ENCODE results near the gene UBE4B.
"Not testable (repeated sequence)": the region's sequence is repeated elsewhere in the genome, so short reads cannot be mapped to it uniquely, and the experiment has no call there.

Gene UBE4B

DNA sequence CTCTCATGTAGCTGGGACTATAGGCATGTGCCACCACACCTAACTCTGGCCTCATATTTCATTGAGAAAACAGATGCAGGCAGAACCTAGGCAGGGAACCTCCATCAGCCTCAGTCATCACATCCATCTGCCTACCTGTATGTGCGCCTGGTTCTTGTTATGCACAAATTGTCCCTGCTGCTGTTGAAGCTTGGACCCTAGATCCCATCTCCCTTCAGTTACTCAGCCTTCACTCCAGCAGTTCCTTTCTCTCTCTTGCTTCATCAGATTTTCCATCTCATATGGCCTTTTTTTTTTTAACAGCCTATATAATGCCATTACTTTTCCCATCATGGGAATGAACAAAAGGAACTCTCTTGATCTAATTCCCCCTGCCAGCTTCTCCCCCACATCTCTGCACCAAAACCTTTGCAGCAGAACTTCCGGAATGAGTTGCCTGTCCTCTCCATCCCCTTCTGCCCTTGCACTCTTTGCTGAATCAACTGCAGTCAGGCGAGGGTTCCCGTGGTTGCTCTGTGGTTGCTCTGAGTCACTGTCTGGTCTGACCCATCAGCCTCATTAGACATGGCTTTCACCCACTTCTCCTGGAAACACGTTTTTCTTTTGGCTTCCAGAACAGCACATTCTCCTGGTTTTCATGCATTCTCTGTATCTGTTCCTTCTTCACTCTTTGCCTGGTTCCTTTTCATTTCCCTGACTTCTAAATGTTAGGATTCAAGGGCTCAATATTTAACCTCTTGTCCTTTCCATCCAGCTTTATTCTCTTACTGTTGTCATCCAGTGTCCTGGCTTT lies 41.5 kb downstream of the UBE4B start:
- peak; percentile 24 for DNase-seq

DNA sequence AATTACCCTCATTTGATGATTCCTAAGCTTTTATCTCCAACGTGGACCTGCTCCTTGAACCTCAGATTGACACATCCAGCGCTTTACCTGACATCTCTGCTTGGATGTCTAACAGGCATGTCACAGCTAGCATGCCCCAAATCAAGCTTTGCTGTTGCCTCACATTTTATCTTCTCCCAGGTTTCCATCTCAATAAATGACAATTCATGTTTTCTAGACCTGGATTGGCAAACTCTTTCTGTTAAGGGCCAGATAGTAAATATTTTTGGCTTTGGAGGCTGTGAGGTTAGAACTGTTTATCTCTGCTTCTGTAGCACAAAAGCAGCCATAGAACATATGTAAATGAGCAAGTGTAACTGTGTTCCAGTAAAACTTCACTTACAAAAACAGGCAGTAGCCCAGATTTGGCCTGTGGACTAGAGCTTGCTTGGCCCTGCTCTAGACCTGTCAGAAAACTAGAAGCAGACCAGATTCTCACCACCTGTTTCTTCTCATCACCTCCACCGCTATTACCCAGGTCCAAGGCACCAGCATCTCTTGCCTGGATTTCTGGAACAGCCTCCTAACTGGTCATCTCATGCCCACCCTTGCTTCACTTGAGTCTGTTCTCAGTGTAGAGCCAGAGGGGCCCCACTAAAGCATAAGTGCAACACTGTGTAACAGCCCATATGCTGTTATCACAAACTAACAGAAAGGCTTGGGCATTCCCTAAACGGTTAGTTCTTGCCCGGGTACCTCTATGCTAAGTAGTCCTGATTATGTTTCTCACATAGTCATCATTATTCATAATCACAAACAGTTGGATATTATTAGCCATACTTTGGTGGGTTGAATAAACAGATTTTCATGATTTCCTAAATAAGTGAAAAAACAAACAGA lies 42.3 kb downstream of the UBE4B start:
- DNase-seq: no peak

DNA sequence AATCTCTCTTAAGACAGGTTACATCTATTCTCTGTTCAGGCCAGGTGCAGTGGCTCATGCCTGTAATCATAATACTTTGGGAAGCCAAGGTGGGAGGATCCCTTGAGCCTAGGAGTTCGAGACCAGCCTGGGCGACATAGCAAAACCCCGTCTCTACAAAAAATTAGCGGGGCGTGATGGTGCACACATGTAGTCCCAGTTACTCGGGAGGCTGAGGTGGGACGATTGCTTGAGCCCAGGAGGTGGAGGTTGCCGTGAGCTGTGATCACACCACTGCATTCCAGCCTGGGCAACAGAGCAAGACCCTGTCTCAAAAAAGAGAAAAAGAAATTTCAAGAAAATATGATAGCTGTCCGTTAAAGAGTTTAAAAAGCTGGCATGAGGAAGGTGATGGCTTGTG lies 43.0 kb downstream of the UBE4B start:
- DNase-seq: no peak

DNA sequence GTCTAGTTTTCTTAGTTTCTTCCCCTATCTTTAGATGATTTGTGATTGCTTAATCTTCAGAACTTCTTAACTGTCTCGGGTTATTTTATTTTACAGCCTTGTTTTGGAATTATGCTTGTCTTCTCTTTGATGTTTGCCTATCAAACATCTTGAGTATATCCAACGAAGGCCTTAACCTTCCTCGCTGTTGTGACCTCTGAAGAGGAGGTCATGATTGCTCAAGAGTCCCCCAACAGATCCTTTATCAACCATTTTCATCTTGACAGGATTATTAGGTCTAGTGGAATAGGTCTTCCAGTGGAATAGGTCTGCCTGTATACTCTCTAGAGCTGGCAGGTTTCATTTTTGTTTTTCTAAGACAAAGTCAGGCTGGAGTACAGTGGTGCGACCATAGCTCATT lies 45.7 kb downstream of the UBE4B start:
- DNase-seq: no peak

DNA sequence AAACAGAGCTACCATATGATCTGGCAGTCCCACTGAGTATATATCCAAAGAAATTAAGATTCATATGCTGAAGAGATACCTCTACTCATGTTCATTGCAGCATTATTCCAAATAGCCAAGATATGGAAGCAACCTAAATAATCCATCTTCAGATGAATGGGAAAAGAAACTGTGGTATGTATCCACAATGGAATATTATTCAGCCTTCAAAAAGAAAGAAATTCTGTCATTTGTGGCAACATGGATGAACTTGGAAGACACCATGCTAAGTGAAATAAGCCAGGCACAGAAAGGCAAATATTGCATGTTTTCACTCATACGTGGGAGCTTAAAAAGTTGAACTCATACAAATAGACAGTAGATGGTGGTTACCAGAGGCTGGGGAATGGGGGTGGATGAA lies 47.8 kb downstream of the UBE4B start:
- DNase-seq: no peak

DNA sequence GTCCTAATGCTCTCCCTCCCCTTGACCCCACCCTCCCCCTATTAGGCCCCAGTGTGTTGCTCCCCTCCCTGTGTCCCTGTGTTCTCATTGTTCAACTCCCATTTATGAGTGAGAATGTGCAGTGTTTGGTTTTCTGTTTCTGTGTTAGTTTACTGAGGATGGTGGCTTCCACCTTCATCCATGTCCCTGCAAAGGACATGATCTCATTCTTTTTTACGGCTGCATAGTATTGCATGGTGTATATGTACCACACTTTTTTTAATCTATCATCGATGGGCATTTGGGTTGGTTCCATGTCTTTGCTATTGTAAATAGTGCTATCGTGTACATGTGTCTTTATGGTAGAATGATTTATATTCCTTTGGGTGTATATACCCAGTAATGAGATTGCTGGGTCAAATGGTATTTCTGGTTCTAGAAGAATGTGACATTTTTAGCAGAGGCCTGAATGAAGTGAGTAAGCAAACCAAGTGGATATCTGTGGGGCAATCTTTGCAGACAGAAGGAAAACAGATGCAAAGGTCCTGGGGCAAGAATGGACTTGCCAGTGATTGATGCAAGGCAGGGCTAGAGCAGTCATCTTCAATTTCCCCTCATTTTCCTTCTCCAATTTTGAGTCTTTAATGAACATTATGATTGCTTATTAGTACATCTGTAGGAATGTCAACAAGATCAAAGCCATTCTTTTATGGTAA lies 50.2 kb downstream of the UBE4B start:
- DNase-seq: no peak

DNA sequence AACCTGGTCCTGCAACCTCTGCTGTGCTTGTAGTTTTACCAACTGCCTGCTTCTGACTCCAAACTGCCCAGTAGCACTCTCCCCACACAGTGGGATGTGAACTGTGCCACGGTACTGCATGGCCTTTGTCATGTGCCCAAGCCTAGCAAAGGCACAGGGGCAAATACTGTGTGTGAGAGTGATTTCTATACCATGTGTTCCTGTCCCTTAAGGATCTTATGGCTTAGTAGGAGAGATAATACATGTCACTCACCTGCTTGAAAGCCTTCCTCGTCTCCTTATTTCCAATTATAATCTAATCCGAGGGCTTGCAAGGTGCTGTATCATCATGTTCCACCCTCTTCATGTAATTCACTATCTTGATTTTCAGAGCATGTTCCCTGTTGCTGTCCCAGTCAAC lies 51.3 kb downstream of the UBE4B start:
- DNase-seq: no peak

DNA sequence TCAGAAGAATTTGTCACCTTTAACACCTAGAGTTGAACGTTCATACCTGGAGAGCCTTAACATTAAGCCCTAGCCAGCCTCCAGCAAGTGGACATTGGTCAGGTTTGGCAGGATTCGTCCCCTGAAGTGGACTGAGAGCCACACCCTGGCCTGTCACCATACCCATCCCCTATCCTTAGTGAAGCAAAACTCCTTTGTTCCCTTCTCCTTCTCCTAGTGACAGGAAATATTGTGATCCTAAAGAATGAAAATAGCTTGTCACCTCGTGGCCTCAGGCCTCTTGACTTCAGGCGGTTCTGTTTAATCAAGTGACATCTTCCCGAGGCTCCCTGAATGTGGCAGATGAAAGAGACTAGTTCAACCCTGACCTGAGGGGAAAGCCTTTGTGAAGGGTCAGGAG lies 52.3 kb downstream of the UBE4B start:
- DNase-seq: no peak

DNA sequence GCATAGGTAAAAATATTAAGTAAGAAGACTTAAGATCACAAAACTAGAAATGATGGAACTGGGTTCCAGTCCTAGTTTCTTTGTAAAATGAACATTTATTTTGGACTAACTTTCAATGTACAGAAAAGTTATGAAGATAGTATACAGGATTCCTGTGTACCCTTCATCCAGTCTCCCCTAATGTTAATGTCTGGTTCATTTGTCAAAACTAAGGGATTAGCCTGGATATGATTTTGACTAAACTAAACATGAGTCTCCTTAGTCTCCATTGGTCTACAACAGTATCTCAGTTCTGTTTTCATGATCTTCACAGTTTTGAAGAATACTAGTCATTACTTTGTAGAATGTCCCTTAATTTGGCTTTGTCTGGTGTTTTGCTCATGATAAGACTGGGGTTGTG lies 54.5 kb downstream of the UBE4B start:
- DNase-seq: no peak

DNA sequence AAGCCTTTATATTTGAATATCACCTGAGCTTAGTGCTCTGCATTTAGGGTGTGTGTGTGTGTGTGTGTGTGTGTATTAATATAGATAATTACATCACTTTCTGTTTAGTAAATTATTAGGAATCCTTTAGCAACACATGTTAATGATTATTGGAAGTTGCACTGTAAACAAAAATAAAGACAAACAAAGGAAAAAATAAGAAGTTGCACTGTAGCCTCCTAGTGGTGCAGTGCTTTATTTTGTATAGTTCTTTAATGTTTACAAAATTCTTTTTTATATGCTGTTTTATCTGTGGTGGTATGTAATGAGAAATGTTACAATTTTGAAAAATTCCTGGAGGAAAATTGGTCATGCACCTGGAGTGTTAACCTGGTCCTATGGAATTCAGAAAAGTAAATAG lies 69.2 kb downstream of the UBE4B start:
- no peak for DNase-seq

DNA sequence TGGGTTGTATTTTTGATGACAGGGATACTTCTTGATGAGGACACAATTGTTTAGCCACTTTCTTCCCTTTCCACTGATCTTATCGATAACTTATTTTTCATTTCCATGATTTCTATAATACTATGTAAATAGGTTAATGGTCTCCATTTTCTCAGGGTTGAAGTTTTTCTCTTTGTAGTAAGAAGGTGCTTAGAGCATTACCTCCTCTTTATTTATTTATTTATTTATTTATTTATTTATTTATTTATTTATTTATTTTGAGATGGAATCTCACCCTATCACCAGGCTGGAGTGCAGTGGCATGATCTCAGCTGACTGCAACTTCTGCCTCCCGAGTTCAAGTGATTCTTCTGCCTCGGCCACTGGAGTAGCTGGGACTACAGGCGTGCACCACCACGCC lies 70.4 kb downstream of the UBE4B start:
- no peak for DNase-seq

DNA sequence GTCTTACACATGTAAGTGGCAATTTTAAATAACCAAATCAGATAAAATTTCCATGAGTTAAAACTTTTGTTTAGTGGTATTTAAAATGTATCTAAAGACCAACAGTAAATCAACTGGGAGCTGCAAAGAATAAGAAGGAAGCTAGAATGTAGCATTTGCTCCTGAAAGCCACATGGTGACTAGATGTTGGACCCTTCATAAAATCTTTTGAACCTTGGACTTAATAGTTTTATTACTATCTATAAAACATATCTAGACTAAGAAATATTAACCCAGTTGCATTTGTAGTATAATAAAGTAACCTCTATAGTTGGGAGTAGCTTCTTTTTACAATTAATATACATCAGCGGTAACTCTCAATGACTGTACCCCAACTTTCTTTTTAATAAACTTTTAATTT lies 72.1 kb downstream of the UBE4B start:
- DNase-seq: no peak

DNA sequence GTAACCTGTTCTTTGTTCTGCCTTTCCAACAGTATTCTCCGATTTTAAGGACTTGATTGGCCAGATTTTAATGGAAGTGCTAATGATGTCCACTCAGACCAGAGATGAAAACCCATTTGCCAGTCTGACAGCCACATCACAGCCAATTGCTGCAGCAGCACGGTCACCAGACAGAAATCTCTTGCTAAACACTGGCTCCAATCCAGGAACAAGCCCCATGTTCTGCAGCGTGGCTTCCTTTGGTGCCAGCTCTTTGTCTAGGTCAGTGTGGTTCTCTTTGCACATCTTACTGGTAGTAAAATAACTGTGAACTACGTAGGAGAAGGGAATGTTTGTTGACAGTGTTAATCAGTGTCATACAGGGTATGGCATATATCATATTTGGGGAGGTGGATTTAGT lies 72.7 kb downstream of the UBE4B start:
- DNase-seq: no peak

DNA sequence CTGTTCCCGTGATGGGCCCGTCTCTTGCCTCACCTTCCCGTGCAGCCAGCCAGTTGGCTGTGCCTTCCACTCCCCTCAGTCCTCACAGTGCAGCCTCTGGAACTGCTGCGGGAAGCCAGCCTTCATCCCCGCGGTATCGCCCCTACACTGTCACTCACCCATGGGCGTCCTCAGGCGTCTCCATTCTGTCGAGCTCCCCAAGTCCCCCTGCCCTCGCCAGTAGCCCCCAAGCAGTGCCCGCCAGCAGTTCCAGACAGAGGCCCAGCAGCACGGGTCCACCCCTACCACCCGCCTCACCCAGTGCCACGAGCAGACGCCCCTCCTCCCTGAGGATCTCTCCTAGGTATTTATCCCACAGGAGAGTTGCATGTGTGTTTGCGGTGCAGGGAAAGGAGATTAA lies 73.5 kb downstream of the UBE4B start:
- no peak for DNase-seq

DNA sequence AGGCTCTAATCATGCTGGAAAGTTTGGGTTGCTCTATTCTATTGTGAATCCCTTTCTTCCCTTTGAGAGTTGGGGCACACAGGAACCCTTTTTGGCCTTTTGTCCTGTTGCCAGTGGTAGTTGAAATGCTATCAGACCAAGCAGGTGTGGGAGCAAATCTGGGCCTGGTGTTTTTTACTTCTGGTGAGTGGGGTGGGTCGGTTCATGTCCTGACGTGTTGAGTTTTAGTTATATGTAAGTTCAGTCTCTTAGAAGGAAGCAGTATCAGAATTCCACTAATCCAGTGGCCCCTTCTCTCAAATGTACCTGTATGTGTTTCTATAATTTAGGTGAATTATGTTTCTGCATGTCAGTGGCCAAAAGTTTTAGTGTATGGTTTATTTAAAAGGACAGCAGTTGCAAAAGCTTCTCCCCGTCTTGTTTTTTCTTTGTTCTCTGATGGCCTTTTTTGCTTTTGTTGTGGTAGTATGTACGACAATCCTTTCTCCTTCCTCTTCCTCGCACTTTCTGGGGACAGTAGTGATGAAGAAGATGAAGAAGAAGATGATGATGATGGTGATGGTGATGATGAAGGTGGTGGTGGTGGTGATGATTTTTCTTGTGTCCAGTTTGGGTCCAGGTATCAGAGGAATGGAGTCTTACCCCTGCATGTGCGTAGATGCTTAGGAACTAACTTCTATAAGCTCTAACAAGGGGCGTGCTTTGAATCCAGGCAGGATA lies 74.2 kb downstream of the UBE4B start:
- DNase-seq: no peak

DNA sequence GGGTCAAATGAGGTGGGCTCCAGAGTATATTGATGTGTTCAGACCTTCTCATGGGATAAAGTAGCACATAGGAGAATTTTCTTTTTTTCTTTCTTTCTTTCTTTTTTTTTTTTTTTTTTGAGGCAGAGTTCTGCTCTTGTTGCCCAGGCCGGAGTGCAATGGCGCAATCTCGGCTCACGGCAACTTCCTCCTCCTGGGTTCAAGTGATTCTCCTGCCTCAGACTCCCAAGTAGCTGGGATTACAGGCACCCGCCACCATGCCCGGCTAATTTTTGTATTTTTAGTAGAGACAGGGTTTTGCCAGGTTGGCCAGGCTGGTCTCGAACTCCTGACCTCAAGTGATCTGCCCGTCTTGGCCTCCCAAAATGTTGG lies 74.7 kb downstream of the UBE4B start:
- not testable (repeated sequence) for DNase-seq

DNA sequence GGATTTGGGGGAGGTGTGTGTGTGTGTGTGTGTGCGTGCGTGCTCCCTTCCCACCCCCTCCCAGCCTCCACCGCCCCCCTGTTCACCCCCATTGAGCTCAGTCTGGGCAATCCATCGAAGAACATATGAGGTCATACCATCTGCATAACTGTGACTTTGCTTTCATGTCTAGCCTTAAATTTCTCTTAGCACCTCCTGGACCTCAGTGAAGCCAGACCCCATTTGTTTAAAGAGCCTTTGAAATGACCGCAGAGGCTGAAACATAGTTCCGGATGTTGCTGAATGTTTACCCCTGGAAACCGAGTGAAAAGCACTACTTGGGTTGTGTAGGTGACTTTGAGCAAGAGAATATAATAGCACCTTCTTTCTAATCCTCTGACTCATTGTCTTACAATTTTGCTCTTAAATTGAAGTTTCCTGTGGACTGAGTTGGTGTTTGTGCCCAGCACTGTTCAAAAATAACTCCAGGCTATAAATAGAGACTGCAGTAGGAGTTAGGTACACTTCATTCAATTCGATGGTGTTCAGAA lies 75.4 kb downstream of the UBE4B start:
- DNase-seq: no peak

DNA sequence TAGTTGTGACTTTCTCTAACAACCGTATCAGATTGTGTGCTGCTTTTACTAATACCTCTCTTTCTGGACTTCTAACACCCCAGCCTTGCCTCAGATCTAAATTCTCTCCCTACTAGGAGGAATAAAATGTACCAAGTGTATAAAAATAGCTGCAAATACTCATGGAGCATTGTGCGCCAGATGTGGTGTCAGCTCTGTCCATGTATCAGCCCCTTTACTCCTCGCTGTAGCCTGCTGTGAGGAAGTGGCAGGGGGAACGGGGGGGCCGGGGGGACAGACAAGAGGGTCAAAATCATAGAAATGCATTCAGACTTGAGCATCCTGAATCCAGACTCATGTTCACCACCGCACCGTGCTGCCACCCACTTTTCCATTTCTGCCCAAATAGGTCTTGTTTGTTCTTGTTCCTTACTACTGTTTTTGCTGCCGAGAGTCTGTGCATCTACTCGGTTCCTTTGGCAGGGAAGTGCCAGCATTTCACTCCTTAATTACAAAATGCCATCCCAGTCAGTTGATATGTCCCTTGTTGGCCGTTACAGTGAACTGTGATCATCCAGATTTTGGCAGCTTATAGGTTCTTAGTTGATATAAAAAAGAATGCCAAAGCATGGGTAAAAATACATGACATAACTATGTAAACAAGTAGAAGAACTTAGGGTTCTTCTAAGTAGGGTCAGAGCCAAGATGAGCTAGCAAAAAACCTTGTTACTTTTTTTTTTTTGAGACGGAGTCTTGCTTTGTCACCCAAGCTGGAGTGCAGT lies 76.4 kb downstream of the UBE4B start:
- no peak for DNase-seq

DNA sequence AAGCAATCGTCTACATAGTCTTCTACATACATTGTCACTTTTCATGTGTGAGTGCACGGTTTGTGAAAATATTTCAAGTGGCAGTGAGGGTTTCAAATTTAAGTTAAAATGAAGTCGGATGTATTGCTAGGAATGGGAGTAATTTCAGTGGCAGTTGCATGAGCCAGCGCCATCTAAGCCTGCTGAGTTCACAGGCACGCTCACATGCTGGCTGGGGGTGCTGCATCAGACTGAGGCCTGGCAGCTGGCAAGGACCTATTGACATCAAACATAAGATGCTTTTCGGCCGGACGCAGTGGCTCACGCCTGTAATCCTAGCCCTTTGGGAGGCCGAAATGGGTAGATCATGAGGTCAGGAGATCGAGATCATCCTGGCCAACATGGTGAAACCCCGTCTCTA lies 80.7 kb downstream of the UBE4B start:
- no peak for DNase-seq

DNA sequence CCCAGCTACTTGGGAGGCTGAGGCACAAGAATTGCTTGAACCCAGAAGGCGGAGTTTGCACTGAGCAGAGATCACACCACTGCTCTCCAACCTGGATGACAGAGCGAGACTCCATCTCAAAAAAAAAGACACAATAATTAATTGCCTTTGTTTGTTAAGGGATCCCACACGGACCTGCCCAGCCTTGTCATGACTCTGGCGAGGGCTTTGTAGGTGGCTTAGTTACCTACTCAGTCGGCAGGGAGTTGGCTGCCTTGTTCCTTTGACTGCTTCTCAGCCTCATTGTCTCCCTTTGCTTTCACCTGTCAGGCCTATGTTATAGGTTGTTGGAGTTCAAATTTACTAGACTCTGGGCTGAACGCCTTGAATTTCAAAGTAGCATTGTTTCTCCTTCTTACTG lies 82.0 kb downstream of the UBE4B start:
- no peak for DNase-seq

DNA sequence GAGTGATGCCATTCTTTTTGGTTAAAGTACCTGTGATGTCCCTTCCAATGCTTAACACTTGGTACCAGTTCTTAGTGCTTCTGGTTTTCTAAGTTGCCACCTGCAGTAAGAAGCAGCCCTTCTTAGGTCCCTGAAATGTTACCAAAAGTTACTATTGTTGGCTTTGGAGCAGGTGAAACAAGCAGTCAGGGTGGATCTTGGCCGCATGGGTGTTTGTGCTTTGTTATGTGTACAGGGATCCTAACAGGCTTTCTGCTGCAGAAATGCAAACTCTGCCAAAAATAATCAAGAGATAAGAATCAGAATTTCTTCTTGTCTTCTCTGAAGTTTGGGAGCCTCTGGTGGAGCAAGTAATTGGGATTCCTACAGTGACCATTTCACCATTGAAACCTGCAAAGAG lies 84.4 kb downstream of the UBE4B start:
- DNase-seq: no peak

DNA sequence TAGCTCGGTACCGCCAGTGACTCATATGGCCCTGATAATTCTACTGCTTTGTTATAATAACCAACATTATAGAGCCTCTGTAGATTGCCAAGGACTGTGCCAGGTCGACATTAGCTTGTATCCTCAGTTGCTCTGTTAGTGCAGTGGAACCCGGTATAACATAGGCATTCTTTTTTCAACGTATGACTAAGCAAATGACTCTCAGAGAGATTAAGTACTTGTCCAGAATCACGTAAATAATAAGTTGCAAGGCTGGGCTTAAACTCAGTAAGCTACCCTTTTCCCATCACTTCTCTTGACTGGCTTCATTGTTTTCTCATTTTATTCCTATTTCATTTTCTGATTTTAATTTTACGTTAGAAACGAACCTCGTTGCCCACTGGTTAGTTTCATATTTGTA lies 85.1 kb downstream of the UBE4B start:
- DNase-seq: no peak
